K562 (cell line): ENCODE data around the gene EOGT. TPM values are rescaled to one million over a fixed set of nuclear protein-coding genes. Genes with fewer than 3 reads are reported as not detected.

Experiments used
- CC2D1A ChIP-seq: fragments of 450-650 bp; IDR thresholded peaks from 2 replicates; pipeline ENCODE4 v1.6.1; 2017; ENCODE audit warnings: mild to moderate bottlenecking
- CHD4 ChIP-seq: fragments of 200-600 bp; sonication (generic); IDR thresholded peaks from 3 replicates; pipeline ENCODE4 v1.6.1; 2012; ENCODE audit warnings: low read depth, mild to moderate bottlenecking, mixed read lengths, low read length, inconsistent platforms; ENCODE audit not compliant: insufficient read depth, insufficient replicate concordance, poor library complexity, severe bottlenecking
- ETS2 ChIP-seq: IDR thresholded peaks from 2 replicates; pipeline ENCODE4 v1.6.1; 2016; ENCODE audit warnings: borderline replicate concordance, missing genetic modification characterization, mild to moderate bottlenecking, moderate library complexity, missing compliant biosample characterization; ENCODE audit not compliant: poor library complexity, severe bottlenecking
- FOS ChIP-seq: IDR thresholded peaks from 3 replicates; pipeline ENCODE4 v1.6.1; 2011; ENCODE audit not compliant: insufficient read length; ENCODE audit errors: extremely low read depth
- FOXK2 ChIP-seq, 2 experiments: fragments of 450-650 bp; IDR thresholded peaks in 1 of 2; conservative IDR thresholded peaks in 1 of 2; 2 replicates each; pipeline ENCODE4 v1.6.1; 2016; ENCODE audit warnings: low read depth in 2 of 2, mild to moderate bottlenecking in 1 of 2
- GABPB2 ChIP-seq: fragments of 250-450 bp; sonication (Bioruptor Pico); conservative IDR thresholded peaks from 2 replicates; pipeline ENCODE4 v1.5.1; 2021; ENCODE audit warnings: mild to moderate bottlenecking
- MEIS2 ChIP-seq: fragments of 450-650 bp; IDR thresholded peaks from 2 replicates; pipeline ENCODE4 v1.6.1; 2014; ENCODE audit warnings: mild to moderate bottlenecking; ENCODE audit not compliant: partially characterized antibody
- POLR3A ChIP-seq: IDR thresholded peaks from 2 replicates; pipeline ENCODE4 v1.6.1; 2011; ENCODE audit warnings: borderline replicate concordance, mild to moderate bottlenecking, moderate library complexity; ENCODE audit not compliant: insufficient read length, insufficient read depth; ENCODE audit errors: extremely low read depth
- RBM17 ChIP-seq: fragments of 200-400 bp; formaldehyde crosslinking; IDR thresholded peaks from 2 replicates; pipeline ENCODE4 v1.6.1; 2017; ENCODE audit warnings: low read depth, mild to moderate bottlenecking, low read length, borderline replicate concordance
- RFX1 ChIP-seq: fragments of 450-650 bp; IDR thresholded peaks from 2 replicates; pipeline ENCODE4 v1.6.1; 2016; ENCODE audit warnings: mild to moderate bottlenecking, moderate library complexity
- TOE1 ChIP-seq, 2 experiments: fragments of 450-650 bp in 1 of 2; sonication (generic) in 1 of 2; formaldehyde crosslinking in 1 of 2; IDR thresholded peaks; 2 replicates each; pipeline versions ENCODE4 v1.7.1 to v1.8.0; 2016 to 2022; ENCODE audit warnings: borderline replicate concordance in 2 of 2, mild to moderate bottlenecking in 2 of 2, antibody characterized with exemption in 1 of 2, inconsistent platforms in 1 of 2, low read depth in 1 of 2, missing genetic modification reagents in 1 of 2, moderate library complexity in 1 of 2
- ZBED1 ChIP-seq: IDR thresholded peaks from 2 replicates; pipeline ENCODE4 v1.6.1; 2014
- ZSCAN32 ChIP-seq: fragments of 450-650 bp; formaldehyde crosslinking; IDR thresholded peaks from 2 replicates; pipeline ENCODE4 v1.4.0; 2020; ENCODE audit warnings: mild to moderate bottlenecking, moderate library complexity
- polyA plus RNA-seq, 8 experiments: library from polyadenylated mRNA; depleted of rRNA in 4 of 8; stranded (reverse) in 5 of 8; unstranded in 3 of 8; fragments of >200 nt; fragmentation: Nextera tagmentation in 2 of 8; fragmentation: Illumina TruSeq in 1 of 8; extraction: Ambion mirVana in 2 of 8; extraction: Trizol in 1 of 8; gene quantifications; 2 replicates each; pipeline versions ENCODE4 v1.2.1 to v1.2.3, GENCODE V29; 2011 to 2014; ENCODE audit warnings: inconsistent platforms in 1 of 8, missing spikeins in 1 of 8
- total RNA-seq, 7 experiments: library from RNA; depleted of rRNA in 6 of 7; stranded (reverse); fragments of >200 nt in 6 of 7; fragmentation: Illumina TruSeq in 2 of 7; extraction: Trizol in 2 of 7; gene quantifications; 2 replicates each; pipeline versions ENCODE4 v1.2.1 to v1.2.3, GENCODE V29; 2011 to 2021; ENCODE audit warnings: low replicate concordance in 1 of 7
- TF ChIP-seq, protein P1 (sequence below): fragments of 250-450 bp; sonication (Bioruptor Pico); IDR thresholded peaks from 2 replicates; pipeline ENCODE4 v1.8.0; 2022; ENCODE audit warnings: inconsistent platforms, mild to moderate bottlenecking, moderate library complexity, borderline replicate concordance
- TF ChIP-seq, protein P2 (sequence below): sonication (generic); formaldehyde crosslinking; IDR thresholded peaks from 2 replicates; pipeline ENCODE4 v1.8.1; 2023; ENCODE audit warnings: missing genetic modification reagents, mild to moderate bottlenecking, borderline replicate concordance
- TF ChIP-seq, protein P3 (sequence below): fragments of 250-450 bp; sonication (Bioruptor Pico); IDR thresholded peaks from 2 replicates; pipeline ENCODE4 v1.8.0; 2022; ENCODE audit warnings: moderate library complexity, mild to moderate bottlenecking, inconsistent platforms
- TF ChIP-seq, protein P4 (sequence below): sonication (generic); formaldehyde crosslinking; IDR thresholded peaks from 2 replicates; pipeline ENCODE4 v1.8.0; 2022; ENCODE audit warnings: missing genetic modification reagents, mild to moderate bottlenecking, borderline replicate concordance

Gene EOGT
- total and polyA plus RNA-seq, 9 of the 15 experiments (the other 6 are each of a cell fraction or from before 2014, with no cell fraction given), result 3.6 to 17.9 (median 7.4) TPM

DNA sequence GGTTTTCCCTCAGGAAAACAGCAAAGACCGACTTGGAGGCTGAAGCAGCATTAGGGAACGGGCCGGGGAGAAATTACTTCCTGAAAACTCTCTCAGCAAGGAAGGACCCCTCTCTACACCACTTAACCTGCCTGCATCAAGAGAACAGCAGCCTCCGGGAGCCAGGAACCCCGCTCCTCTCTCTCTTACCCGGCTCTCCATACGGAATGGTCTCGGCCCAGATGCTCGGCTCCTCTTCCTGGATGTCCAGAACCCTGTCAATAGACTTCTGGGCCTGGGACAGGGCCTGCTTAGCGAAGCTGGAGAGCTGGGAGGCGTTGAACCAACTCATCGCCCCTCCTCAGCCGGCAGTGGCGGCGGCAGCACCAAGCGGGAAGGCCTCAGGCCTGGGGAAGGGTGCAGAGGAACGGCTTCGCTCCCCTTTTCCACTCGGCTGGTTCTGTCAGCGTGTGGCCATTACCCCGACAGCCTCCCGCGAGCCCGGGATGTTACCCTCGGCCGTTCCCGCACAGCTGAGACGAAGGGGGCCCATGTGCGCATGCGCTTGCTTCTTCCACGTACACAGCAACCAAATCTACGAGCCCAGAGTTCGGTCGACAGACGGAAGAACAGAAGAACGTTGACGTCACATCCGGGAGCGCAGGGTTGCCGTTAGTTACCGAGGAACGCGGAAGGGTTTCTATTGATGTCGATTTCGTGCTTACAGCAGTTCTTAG, 38.4 kb upstream of the EOGT start, which contains the start of gene TMF1 (continued):
- TF ChIP-seq MEIS2, result peak; percentile 74
- peak; percentile 88 to 92 for TF ChIP-seq FOXK2 (conservative IDR thresholded peaks at IDR 0.05 in 1 of 2, IDR thresholded peaks at IDR 0.05 in 1 of 2; ENCODE audit: low read depth in 2 of 2)
- TF ChIP-seq, protein P1, sequence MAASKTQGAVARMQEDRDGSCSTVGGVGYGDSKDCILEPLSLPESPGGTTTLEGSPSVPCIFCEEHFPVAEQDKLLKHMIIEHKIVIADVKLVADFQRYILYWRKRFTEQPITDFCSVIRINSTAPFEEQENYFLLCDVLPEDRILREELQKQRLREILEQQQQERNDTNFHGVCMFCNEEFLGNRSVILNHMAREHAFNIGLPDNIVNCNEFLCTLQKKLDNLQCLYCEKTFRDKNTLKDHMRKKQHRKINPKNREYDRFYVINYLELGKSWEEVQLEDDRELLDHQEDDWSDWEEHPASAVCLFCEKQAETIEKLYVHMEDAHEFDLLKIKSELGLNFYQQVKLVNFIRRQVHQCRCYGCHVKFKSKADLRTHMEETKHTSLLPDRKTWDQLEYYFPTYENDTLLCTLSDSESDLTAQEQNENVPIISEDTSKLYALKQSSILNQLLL, result no peak
- TF ChIP-seq ZSCAN32 (CRISPR knock-in tag), result no peak
- TF ChIP-seq CHD4, result no peak
- peak; percentile 97 for TF ChIP-seq RFX1
- no peak for TF ChIP-seq RBM17
- TF ChIP-seq CC2D1A, result no peak
- no peak for TF ChIP-seq ETS2 (tag)
- TF ChIP-seq, protein P2, sequence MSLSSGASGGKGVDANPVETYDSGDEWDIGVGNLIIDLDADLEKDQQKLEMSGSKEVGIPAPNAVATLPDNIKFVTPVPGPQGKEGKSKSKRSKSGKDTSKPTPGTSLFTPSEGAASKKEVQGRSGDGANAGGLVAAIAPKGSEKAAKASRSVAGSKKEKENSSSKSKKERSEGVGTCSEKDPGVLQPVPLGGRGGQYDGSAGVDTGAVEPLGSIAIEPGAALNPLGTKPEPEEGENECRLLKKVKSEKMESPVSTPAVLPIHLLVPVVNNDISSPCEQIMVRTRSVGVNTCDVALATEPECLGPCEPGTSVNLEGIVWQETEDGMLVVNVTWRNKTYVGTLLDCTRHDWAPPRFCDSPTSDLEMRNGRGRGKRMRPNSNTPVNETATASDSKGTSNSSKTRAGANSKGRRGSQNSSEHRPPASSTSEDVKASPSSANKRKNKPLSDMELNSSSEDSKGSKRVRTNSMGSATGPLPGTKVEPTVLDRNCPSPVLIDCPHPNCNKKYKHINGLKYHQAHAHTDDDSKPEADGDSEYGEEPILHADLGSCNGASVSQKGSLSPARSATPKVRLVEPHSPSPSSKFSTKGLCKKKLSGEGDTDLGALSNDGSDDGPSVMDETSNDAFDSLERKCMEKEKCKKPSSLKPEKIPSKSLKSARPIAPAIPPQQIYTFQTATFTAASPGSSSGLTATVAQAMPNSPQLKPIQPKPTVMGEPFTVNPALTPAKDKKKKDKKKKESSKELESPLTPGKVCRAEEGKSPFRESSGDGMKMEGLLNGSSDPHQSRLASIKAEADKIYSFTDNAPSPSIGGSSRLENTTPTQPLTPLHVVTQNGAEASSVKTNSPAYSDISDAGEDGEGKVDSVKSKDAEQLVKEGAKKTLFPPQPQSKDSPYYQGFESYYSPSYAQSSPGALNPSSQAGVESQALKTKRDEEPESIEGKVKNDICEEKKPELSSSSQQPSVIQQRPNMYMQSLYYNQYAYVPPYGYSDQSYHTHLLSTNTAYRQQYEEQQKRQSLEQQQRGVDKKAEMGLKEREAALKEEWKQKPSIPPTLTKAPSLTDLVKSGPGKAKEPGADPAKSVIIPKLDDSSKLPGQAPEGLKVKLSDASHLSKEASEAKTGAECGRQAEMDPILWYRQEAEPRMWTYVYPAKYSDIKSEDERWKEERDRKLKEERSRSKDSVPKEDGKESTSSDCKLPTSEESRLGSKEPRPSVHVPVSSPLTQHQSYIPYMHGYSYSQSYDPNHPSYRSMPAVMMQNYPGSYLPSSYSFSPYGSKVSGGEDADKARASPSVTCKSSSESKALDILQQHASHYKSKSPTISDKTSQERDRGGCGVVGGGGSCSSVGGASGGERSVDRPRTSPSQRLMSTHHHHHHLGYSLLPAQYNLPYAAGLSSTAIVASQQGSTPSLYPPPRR (CRISPR knock-in tag), result no peak
- TF ChIP-seq ZBED1, result no peak
- no peak for TF ChIP-seq FOS
- TF ChIP-seq, protein P3, sequence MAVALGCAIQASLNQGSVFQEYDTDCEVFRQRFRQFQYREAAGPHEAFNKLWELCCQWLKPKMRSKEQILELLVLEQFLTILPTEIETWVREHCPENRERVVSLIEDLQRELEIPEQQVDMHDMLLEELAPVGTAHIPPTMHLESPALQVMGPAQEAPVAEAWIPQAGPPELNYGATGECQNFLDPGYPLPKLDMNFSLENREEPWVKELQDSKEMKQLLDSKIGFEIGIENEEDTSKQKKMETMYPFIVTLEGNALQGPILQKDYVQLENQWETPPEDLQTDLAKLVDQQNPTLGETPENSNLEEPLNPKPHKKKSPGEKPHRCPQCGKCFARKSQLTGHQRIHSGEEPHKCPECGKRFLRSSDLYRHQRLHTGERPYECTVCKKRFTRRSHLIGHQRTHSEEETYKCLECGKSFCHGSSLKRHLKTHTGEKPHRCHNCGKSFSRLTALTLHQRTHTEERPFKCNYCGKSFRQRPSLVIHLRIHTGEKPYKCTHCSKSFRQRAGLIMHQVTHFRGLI, result no peak
- TF ChIP-seq TOE1 (IDR thresholded peaks at IDR 0.05; ENCODE audit: borderline replicate concordance), result no peak
- no peak for TF ChIP-seq TOE1 (CRISPR knock-in tag; IDR thresholded peaks at IDR 0.05; ENCODE audit: borderline replicate concordance, low read depth)
- no peak for TF ChIP-seq GABPB2 (CRISPR knock-in tag)
- TF ChIP-seq, protein P4, sequence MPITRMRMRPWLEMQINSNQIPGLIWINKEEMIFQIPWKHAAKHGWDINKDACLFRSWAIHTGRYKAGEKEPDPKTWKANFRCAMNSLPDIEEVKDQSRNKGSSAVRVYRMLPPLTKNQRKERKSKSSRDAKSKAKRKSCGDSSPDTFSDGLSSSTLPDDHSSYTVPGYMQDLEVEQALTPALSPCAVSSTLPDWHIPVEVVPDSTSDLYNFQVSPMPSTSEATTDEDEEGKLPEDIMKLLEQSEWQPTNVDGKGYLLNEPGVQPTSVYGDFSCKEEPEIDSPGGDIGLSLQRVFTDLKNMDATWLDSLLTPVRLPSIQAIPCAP (CRISPR knock-in tag), result no peak
- no peak for TF ChIP-seq POLR3A
